Kidney epithelial cell (primary cell): ENCODE data around the gene SH3RF3. TPM values are rescaled to one million over a fixed set of nuclear protein-coding genes. Genes with fewer than 3 reads are reported as not detected.

Experiments used
- DNase-seq: peaks from one replicate; pipeline ENCODE4 v3.0.0-alpha.2; 2010; ENCODE audit warnings: low read depth
- H3K27me3 ChIP-seq: 2 replicates; pipeline ENCODE4 v1.6.0; 2011; ENCODE audit warnings: low read length; ENCODE audit not compliant: control insufficient read depth, insufficient read depth
- H3K36me3 ChIP-seq: 2 replicates; pipeline ENCODE4 v1.5.1; 2011; ENCODE audit warnings: low read length; ENCODE audit not compliant: control insufficient read depth, insufficient read depth
- H3K4me3 ChIP-seq: 2 replicates; pipeline ENCODE4 v1.5.1; 2011; ENCODE audit warnings: low read depth, mild to moderate bottlenecking, control low read depth, low read length
- total RNA-seq: library from RNA; depleted of rRNA; stranded (reverse); fragments of >200 nt; gene quantifications from 2 replicates; pipeline ENCODE4 v1.2.3, GENCODE V29; 2015
- TF ChIP-seq, protein P1 (sequence below): IDR thresholded peaks from 2 replicates; pipeline ENCODE4 v1.5.1; 2011; ENCODE audit warnings: mild to moderate bottlenecking, moderate library complexity, low read length, control low read depth, inconsistent platforms; ENCODE audit not compliant: insufficient read depth, poor library complexity, severe bottlenecking

SH3RF3 gene
- total RNA-seq, 1 donor from 2014 or later = 9.6 TPM

DNA sequence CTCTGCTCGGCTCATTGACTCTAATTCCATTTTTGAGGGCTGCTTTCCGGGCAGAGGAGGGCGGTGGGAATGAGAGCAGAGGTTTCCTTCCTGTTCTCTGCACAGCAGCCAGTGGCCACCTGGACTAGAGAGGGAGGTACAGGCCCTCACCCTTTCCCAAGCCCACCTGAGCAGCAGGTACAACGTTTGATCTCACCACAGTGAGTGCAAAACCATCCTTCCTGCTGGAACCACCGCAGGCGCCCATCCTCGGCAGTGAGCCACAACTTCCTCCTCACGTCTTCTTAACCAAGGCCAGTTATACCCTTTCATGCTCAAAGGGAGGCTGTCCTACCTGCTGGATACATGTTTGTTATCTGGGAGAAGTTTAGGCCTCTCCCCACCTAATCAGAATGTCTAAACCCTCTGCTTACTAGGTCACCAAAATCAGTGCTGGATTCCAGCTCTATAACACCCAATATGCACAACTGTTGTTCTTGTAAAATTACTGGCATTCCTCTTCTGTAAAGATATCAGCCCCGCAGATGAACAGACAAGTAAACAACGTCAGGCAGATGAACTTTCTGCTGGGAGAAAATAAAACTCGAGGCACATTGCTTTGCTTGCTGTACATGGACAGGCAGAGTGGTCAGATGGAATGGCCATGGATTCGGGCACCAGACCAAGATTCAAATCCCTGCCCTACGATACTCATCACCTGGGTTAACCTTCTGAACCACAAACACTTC is 191.4 kb downstream of the SH3RF3 start:
- Histone ChIP-seq H3K36me3 (no peaks in the 10 kb centered on the region), H3K27me3 (peaks cover 11% of the 10 kb centered on the region), H3K4me3 (no peak overlapping the region)
- DNase-seq = no peak
- TF ChIP-seq, protein P1, sequence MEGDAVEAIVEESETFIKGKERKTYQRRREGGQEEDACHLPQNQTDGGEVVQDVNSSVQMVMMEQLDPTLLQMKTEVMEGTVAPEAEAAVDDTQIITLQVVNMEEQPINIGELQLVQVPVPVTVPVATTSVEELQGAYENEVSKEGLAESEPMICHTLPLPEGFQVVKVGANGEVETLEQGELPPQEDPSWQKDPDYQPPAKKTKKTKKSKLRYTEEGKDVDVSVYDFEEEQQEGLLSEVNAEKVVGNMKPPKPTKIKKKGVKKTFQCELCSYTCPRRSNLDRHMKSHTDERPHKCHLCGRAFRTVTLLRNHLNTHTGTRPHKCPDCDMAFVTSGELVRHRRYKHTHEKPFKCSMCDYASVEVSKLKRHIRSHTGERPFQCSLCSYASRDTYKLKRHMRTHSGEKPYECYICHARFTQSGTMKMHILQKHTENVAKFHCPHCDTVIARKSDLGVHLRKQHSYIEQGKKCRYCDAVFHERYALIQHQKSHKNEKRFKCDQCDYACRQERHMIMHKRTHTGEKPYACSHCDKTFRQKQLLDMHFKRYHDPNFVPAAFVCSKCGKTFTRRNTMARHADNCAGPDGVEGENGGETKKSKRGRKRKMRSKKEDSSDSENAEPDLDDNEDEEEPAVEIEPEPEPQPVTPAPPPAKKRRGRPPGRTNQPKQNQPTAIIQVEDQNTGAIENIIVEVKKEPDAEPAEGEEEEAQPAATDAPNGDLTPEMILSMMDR = no peak

DNA sequence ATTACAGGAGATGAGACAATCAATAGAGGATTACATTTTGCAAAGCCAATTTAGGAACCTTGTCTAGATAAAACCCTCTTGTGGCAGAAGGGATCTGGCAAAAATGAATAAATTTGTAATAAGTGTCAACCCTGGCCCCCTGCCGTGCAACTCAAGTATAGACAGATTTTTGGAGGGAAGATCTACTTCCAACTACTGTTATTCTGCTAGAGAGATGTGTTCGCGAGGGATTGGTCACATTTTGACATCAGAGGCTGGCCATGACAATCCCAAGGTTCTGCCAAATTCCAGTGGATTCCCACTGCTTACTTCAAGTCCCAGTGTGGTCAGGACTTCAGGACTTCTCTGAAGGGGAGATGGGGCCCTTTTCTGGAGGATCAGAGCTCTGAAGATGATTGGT is 192.6 kb downstream of the SH3RF3 start:
- Histone ChIP-seq H3K27me3 (peaks cover 11% of the 10 kb centered on the region), H3K36me3 (no peaks in the 10 kb centered on the region), H3K4me3 (no peak overlapping the region)
- TF ChIP-seq, protein P1 = no peak
- DNase-seq = no peak

DNA sequence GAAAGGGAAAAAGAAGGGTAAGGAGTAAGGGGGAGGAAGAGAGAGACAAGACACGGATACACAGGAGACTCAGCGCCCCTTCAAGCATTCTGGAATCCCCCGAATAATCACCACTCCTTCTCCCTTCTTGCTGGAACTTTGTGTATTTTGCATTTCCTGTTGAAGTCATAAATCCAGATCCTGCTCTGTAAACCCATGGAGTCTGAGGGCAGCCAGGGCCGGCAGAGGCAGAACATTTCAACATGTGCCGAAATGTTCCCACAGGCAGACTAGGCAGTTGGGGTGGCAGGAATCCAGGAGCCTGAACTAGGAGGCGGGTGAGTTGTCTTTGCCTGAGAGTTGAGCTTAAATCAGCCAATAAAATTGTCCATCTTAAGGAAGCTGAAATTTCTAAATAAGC is 193.1 kb downstream of the SH3RF3 start:
- TF ChIP-seq, protein P1 = no peak
- Histone ChIP-seq H3K4me3 (no peak overlapping the region), H3K36me3 (no peaks in the 10 kb centered on the region), H3K27me3 (peaks cover 11% of the 10 kb centered on the region)
- DNase-seq = no peak

DNA sequence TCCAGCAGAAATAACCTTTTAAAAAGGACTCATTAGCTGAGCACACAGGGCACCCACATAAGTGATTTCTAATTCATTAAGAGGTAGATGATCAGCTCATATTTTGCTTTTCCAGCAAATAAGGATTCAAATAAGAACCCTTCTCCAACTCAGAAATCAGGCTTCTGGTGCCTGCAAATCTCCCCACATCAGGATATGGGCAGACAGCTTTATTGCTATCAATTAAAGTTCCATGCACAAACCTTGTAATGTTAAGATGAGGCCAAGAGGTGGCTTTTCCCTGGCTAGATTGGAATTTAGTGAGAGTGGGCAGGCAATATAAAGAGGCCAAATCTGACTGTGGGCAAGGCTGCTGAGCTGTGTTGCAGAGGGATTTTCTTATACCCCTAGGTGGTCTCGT is 193.6 kb downstream of the SH3RF3 start:
- no peaks in the 10 kb centered on the region for H3K36me3 ChIP-seq
- no peak overlapping the region for H3K4me3 ChIP-seq
- no peak for DNase-seq
- TF ChIP-seq, protein P1 = no peak
- H3K27me3 ChIP-seq = peaks cover 9% of the 10 kb centered on the region

DNA sequence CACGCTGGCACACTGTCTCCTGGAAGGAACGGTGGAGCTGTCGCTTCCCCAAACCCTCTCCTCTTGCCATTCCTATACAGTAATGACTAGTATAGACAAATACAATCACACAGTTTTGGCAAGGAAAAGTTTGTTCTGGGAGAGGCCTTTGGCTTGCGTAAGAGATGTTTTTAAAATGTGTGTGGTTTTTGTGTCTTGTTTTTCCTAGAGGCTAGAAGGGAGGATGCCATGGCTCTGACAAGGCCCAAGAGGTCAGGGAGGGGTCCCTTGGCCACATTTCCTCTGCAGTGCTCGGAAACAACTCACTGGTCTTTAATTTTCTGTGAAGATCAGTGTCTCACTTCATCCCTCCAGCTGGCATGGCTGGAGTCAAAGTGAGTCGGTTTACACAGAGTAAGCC is 195.9 kb downstream of the SH3RF3 start:
- TF ChIP-seq, protein P1 = no peak
- peaks cover 5% of the 10 kb centered on the region for H3K27me3 ChIP-seq
- no peak overlapping the region for H3K4me3 ChIP-seq
- DNase-seq = peak; percentile 43
- no peaks in the 10 kb centered on the region for H3K36me3 ChIP-seq

DNA sequence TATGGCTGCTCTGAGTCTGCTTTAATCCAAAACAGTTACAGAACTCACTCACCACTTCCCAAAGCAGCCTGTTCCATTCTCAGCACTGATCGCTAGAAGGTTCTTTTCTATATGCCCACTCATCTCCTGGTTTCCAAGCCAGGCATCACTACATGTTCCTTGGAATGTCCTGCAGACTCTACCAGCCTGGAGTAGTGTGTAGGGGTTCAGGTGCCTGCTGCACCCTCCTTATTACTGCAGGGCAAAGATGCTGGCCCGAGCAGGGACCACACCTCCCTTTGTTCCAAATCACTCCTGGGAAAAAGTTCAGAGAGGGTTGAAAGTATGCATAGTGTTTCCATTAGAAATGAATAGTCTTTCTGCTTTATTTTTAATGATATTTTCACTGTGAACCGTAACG is 196.6 kb downstream of the SH3RF3 start:
- DNase-seq = no peak
- H3K4me3 ChIP-seq = no peak overlapping the region
- no peaks in the 10 kb centered on the region for H3K27me3 ChIP-seq
- no peaks in the 10 kb centered on the region for H3K36me3 ChIP-seq
- TF ChIP-seq, protein P1 = no peak
